Measurements from ENCODE around the gene MIEF1. TPM values are rescaled to one million over a fixed set of nuclear protein-coding genes. Genes with fewer than 3 reads are reported as not detected.
A peak's percentile ranks its signal among the peaks of the same experiment; 100 is the strongest.

Gene MIEF1
- polyA plus RNA-seq, 2 donors: 4.2 to 9.0 TPM

DNA sequence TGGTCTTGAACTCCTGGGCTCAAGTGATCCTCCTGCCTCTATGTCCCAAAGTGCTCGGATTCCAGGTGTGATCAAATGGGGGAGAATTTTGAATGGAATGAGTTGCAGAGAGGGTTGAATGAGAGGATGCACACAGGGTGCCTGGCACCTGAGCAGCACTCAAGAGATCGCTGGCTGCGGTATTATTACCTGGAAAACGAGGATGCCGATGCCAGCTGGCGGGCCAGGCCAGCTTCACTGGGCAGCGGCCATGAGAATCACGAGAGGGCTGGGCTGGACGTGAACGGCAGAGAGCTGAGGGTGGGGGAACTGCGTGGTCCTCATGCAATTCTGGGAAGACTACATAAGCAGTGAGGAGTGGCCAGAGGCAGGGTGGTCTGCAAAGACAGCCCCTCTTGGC, 42.4 kb upstream of the MIEF1 start:
- WGBS, 2 donors: 64 to 73% methylated on average over 11 of the region's 11 CpGs
- Histone ChIP-seq H3K27ac (ENCODE audit: low read depth in 2 of 2, low read length in 1 of 2) (no peak overlapping the region), H3K27me3 (ENCODE audit: control insufficient read depth in 1 of 2, insufficient read depth in 2 of 2, low read length in 2 of 2) (peaks cover 0 to 10% of the 10 kb centered on the region in 2 donors)

DNA sequence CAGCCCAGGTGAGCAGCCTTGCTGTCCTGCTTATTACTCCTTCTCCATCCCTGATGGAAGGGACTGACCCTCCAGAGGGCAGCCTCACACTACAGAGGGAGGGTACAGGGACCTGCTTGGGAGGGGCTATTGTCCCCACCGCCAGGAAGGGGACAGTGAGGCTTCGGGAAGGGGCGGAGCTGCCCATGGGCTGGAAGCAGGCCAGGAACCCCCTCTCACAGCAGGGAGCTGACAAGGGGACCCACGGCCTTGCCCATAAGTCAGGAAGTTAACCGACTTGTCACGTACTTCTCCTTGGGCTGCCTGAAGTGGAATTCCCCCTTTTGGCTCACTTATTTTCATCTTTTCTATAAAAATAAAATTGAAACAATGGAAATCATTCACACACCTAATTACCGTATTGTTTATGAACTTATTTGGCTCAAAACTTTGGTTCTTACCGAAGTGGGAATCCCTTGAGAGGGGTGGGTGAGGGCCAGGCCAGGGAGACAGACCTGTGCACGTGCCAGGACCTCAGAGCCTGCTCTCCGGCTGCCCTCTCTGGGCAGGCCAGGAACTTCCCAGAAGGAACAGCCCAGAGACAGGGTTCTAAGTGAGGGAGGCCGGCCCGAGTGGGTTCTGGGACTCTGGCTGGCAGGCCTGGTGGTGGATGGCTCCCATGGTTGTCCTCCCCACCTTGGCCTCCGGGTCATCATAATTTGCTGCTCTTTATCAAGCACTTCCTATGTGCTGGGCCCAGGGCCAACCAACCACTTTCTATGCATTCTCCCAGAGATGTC, 39.5 kb upstream of the MIEF1 start:
- Histone ChIP-seq H3K27ac (ENCODE audit: low read depth in 2 of 2, low read length in 1 of 2) (no peak overlapping the region), H3K9me3 (ENCODE audit: control insufficient read depth in 2 of 2, insufficient read depth in 1 of 2, low read depth in 1 of 2, low read length in 1 of 2) (peaks cover 0 to 2% of the 10 kb centered on the region in 2 donors), H3K36me3 (ENCODE audit: control insufficient read depth in 2 of 2, insufficient read depth in 2 of 2, low read length in 1 of 2) (no peaks in the 10 kb centered on the region), H3K4me1 (ENCODE audit: control insufficient read depth in 2 of 2, insufficient read depth in 2 of 2, low read length in 1 of 2) (no peaks in the 10 kb centered on the region), H3K27me3 (ENCODE audit: control insufficient read depth in 1 of 2, insufficient read depth in 2 of 2, low read length in 2 of 2) (peaks cover 0 to 7% of the 10 kb centered on the region in 2 donors), H3K4me3 (ENCODE audit: low read depth in 1 of 2, low read length in 2 of 2) (no peak overlapping the region)
- WGBS, 2 donors: 55 to 61% methylated on average over 13 of the region's 13 CpGs

More for the DNA sequence above, 42.4 kb upstream of the MIEF1 start:
- no peak overlapping the region for H3K4me3 ChIP-seq (ENCODE audit: low read depth in 1 of 2, low read length in 2 of 2)
- H3K9me3 ChIP-seq (ENCODE audit: control insufficient read depth in 2 of 2, insufficient read depth in 1 of 2, low read depth in 1 of 2, low read length in 1 of 2): peaks cover 0 to 4% of the 10 kb centered on the region in 2 donors
- H3K4me1 ChIP-seq (ENCODE audit: control insufficient read depth in 2 of 2, insufficient read depth in 2 of 2, low read length in 1 of 2): peaks cover 4 to 5% of the 10 kb centered on the region in 2 donors
- H3K36me3 ChIP-seq (ENCODE audit: control insufficient read depth in 2 of 2, insufficient read depth in 2 of 2, low read length in 1 of 2): no peaks in the 10 kb centered on the region

DNA sequence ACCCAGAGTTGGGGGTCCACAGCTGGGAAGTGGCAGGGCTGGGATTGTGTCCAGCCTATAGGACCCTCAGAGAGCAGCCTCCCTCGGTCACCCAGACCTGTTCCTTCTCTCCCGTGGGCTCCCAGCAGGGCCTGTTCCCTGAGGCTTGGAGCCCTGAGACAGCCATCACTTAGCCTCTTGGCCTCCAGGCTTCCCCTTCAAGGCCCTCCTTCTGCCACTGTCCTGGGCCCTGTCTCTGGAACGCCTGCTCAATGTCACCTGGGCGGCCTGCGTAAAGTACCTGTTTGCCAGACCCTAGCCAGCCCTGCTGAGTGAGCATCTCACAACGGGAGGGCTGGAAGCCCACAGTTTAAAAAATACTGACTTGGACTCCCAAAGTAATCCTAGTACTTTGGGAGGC, 38.8 kb upstream of the MIEF1 start:
- no peaks in the 10 kb centered on the region for H3K4me1 ChIP-seq (ENCODE audit: control insufficient read depth in 2 of 2, insufficient read depth in 2 of 2, low read length in 1 of 2)
- H3K27me3 ChIP-seq (ENCODE audit: control insufficient read depth in 1 of 2, insufficient read depth in 2 of 2, low read length in 2 of 2): peaks cover 0 to 2% of the 10 kb centered on the region in 2 donors
- H3K9me3 ChIP-seq (ENCODE audit: control insufficient read depth in 2 of 2, insufficient read depth in 1 of 2, low read depth in 1 of 2, low read length in 1 of 2): peaks cover 0 to 2% of the 10 kb centered on the region in 2 donors
- no peaks in the 10 kb centered on the region for H3K36me3 ChIP-seq (ENCODE audit: control insufficient read depth in 2 of 2, insufficient read depth in 2 of 2, low read length in 1 of 2)
- peak overlapping the region in 1 of 2 donors; percentile 29 for H3K27ac ChIP-seq (ENCODE audit: low read depth in 2 of 2, low read length in 1 of 2)
- WGBS, 2 donors: 89 to 93% methylated on average over 6 of the region's 6 CpGs
- no peak overlapping the region for H3K4me3 ChIP-seq (ENCODE audit: low read depth in 1 of 2, low read length in 2 of 2)

DNA sequence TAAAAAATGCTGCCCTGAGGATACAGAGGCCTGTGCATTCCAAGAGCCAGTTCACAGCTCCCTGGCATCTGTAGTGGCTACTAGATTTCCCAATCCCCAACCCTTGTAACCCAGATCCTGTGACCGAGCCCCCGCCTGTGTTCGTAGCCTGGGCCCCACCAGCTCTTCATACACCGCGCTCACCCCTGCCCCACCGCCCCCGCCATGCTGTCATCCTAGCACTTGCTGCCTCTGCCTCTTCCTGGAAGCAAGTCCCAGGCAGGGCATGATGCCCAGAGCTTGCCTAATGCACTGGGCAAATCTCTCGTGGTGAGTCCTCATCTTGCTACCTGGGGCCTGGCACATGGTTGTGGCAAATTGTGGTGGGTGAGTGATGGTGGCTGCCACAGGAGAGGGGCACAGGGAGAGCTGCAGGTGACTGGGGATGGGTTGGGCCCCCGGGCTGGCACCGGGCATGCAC, 38.1 kb upstream of the MIEF1 start:
- no peaks in the 10 kb centered on the region for H3K4me1 ChIP-seq (ENCODE audit: control insufficient read depth in 2 of 2, insufficient read depth in 2 of 2, low read length in 1 of 2)
- 44 to 60% methylated on average over 10 of the region's 10 CpGs for WGBS, 2 donors
- peak overlapping the region in 1 of 2 donors; percentile 8 for H3K27ac ChIP-seq (ENCODE audit: low read depth in 2 of 2, low read length in 1 of 2)
- no peaks in the 10 kb centered on the region for H3K36me3 ChIP-seq (ENCODE audit: control insufficient read depth in 2 of 2, insufficient read depth in 2 of 2, low read length in 1 of 2)
- H3K4me3 ChIP-seq (ENCODE audit: low read depth in 1 of 2, low read length in 2 of 2): no peak overlapping the region
- peaks cover 0 to 2% of the 10 kb centered on the region in 2 donors for H3K9me3 ChIP-seq (ENCODE audit: control insufficient read depth in 2 of 2, insufficient read depth in 1 of 2, low read depth in 1 of 2, low read length in 1 of 2)
- no peaks in the 10 kb centered on the region for H3K27me3 ChIP-seq (ENCODE audit: control insufficient read depth in 1 of 2, insufficient read depth in 2 of 2, low read length in 2 of 2)

DNA sequence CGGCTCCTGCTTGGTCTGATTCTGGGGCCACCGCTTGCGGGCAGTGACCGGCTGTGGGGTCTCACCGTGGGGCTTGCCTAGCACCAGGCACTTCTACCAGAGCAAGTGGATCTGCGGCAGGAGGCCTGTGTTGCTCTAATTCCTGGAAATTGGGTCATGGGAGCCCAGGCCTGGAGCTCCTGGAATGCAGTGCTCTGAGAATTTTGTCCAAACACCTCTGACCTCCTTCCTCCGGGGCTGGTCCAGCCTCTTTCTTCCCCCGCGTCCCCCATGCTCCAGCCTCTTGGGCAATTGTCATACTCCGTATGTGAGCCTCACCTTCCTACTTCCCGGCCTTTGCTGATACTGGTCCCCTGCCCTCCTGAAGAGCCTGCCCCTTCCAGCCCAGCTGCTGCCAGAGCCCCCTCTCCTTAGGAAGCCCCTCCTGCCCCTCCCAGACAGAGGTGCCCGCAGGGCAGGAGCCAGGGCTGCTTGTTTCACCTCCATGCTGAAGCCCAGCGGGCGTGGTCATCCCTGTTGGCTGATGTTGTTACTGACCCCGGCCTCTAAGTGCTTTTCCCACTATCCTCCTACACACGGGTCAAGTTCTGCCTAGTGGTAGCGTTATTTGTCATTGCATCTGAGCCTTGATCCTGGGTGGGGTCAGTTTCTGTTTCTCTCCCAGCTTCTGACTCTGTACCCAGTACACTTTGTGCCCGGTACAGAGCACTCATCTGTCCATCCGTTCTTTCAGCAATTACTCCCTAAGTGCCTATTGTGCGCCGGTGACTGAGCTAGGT, 35.7 kb upstream of the MIEF1 start:
- Histone ChIP-seq H3K4me3 (ENCODE audit: low read depth in 1 of 2, low read length in 2 of 2) (no peak overlapping the region), H3K27ac (ENCODE audit: low read depth in 2 of 2, low read length in 1 of 2) (no peak overlapping the region), H3K27me3 (ENCODE audit: control insufficient read depth in 1 of 2, insufficient read depth in 2 of 2, low read length in 2 of 2) (no peaks in the 10 kb centered on the region), H3K9me3 (ENCODE audit: control insufficient read depth in 2 of 2, insufficient read depth in 1 of 2, low read depth in 1 of 2, low read length in 1 of 2) (peaks cover 0 to 2% of the 10 kb centered on the region in 2 donors), H3K36me3 (ENCODE audit: control insufficient read depth in 2 of 2, insufficient read depth in 2 of 2, low read length in 1 of 2) (no peaks in the 10 kb centered on the region), H3K4me1 (ENCODE audit: control insufficient read depth in 2 of 2, insufficient read depth in 2 of 2, low read length in 1 of 2) (peaks cover 0 to 6% of the 10 kb centered on the region in 2 donors)
- WGBS, 2 donors: 71 to 79% methylated on average over 21 of the region's 21 CpGs

DNA sequence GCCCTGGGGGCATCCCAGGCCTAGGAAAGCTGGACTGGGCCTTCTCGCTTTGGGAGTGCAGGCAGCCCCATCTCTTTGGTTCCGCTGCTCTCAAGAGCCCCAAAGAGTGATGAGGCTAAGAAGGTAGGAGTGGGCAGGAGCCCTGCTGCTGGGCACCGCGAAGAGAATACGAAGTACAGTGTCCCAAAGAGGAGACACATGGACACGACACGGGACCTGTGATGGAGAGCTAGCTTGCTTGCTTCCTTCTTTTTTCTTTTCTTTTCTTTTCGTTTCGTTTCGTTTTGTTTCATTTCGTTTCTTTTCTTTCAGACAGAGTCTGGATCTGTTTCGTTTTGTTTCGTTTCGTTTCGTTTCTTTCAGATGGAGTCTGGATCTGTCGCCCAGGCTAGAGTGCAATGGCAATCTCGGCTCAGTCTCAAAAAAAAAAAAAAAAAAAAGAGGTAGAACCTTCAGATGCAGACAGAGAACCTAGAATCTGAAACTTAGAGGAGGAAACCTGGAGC, 34.6 kb upstream of the MIEF1 start:
- Histone ChIP-seq H3K27me3 (ENCODE audit: control insufficient read depth in 1 of 2, insufficient read depth in 2 of 2, low read length in 2 of 2) (no peaks in the 10 kb centered on the region), H3K4me1 (ENCODE audit: control insufficient read depth in 2 of 2, insufficient read depth in 2 of 2, low read length in 1 of 2) (peaks cover 5 to 14% of the 10 kb centered on the region in 2 donors), H3K36me3 (ENCODE audit: control insufficient read depth in 2 of 2, insufficient read depth in 2 of 2, low read length in 1 of 2) (no peaks in the 10 kb centered on the region), H3K4me3 (ENCODE audit: low read depth in 1 of 2, low read length in 2 of 2) (no peak overlapping the region), H3K27ac (ENCODE audit: low read depth in 2 of 2, low read length in 1 of 2) (no peak overlapping the region), H3K9me3 (ENCODE audit: control insufficient read depth in 2 of 2, insufficient read depth in 1 of 2, low read depth in 1 of 2, low read length in 1 of 2) (peaks cover 0 to 2% of the 10 kb centered on the region in 2 donors)
- 64 to 65% methylated on average over 17 of the region's 17 CpGs for WGBS, 2 donors

DNA sequence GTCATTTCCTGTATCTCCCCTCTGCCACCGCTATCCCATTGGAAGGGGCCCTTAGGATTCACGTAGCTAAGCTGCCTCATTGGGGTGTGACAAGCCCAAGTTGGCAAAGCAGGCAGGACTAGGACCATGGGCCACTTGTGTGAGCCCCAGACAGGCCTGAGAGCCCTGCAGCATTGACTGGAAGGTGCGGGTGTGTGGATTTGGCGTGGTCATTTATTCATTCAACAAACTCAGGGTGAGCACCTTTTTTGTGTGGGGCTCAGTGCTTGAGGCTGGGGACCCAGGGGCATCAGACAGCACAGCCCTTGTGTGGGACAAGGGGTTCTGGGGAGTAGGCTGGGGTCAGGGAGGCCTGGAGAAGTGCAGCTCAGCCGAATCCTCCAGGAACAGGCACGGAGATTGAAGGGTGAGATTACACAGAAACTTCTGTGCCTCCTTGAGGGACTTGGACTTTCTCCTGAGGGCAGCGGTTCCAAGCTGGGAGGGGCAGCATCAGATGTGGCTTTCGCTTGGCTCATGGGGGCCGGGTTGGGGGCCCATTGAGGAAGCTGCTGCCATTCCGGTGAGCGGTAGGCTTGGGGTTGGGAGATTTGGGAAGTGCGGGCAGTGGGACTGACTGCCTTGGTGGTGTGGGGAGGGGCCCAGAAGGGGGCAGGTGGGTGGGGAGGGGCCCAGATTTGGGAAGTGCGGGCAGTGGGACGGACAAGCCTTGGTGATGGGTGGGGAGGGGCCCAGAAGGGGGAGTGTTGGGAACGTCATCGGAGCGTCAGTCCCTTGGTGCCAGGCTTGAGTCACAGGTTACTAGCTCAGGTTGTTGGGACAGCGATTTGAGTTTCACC, 33.4 kb upstream of the MIEF1 start:
- H3K4me3 ChIP-seq (ENCODE audit: low read depth in 1 of 2, low read length in 2 of 2): no peak overlapping the region
- no peak overlapping the region for H3K27ac ChIP-seq (ENCODE audit: low read depth in 2 of 2, low read length in 1 of 2)
- peaks cover 5 to 21% of the 10 kb centered on the region in 2 donors for H3K4me1 ChIP-seq (ENCODE audit: control insufficient read depth in 2 of 2, insufficient read depth in 2 of 2, low read length in 1 of 2)
- 72 to 86% methylated on average over 18 of the region's 18 CpGs for WGBS, 2 donors
- H3K36me3 ChIP-seq (ENCODE audit: control insufficient read depth in 2 of 2, insufficient read depth in 2 of 2, low read length in 1 of 2): no peaks in the 10 kb centered on the region
- peaks cover 0 to 2% of the 10 kb centered on the region in 2 donors for H3K9me3 ChIP-seq (ENCODE audit: control insufficient read depth in 2 of 2, insufficient read depth in 1 of 2, low read depth in 1 of 2, low read length in 1 of 2)
- H3K27me3 ChIP-seq (ENCODE audit: control insufficient read depth in 1 of 2, insufficient read depth in 2 of 2, low read length in 2 of 2): no peaks in the 10 kb centered on the region

DNA sequence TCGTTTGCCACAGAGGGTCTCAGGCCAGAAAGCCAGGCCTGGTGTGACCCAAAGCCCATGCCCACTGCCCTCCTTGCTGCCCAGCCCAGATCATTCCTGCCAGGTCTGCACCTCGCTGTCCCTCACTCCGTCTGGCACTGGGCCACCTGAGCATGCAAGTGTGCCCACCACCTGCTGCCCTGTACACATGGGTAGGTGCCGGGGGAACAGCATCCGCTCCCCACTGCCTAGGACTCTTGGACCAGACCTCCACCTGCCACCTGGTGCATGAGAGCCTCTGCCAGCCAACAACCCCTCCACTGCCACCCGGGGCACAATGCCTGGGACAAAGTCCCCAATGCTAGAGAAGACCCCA, 32.8 kb upstream of the MIEF1 start:
- Histone ChIP-seq H3K4me3 (ENCODE audit: low read depth in 1 of 2, low read length in 2 of 2) (no peak overlapping the region), H3K27ac (ENCODE audit: low read depth in 2 of 2, low read length in 1 of 2) (no peak overlapping the region), H3K4me1 (ENCODE audit: control insufficient read depth in 2 of 2, insufficient read depth in 2 of 2, low read length in 1 of 2) (peaks cover 5 to 21% of the 10 kb centered on the region in 2 donors), H3K36me3 (ENCODE audit: control insufficient read depth in 2 of 2, insufficient read depth in 2 of 2, low read length in 1 of 2) (no peaks in the 10 kb centered on the region), H3K9me3 (ENCODE audit: control insufficient read depth in 2 of 2, insufficient read depth in 1 of 2, low read depth in 1 of 2, low read length in 1 of 2) (peaks cover 0 to 2% of the 10 kb centered on the region in 2 donors), H3K27me3 (ENCODE audit: control insufficient read depth in 1 of 2, insufficient read depth in 2 of 2, low read length in 2 of 2) (no peaks in the 10 kb centered on the region)
- 76 to 81% methylated on average over 6 of the region's 6 CpGs for WGBS, 2 donors

All from esophagus (tissue), 2 donors.